Anterior cingulate cortex (tissue), 58 donors: ENCODE measurements around the gene SPATA13.
A peak's percentile ranks its signal among the peaks of the same experiment; 100 is the strongest.

Experiments used
- DNase-seq, 58 donors: peaks; one replicate each; lab custom pipeline; 2025; lab: John Stamatoyannopoulos, UW

SPATA13 gene

GRCh38 chr13:24162604-24163003, 2.1 kb downstream of the SPATA13 start:
- DNase-seq, result no peak

- DNase-seq, result no peak
These were observed 5.2 kb downstream of the SPATA13 start for GRCh38 chr13:24165746-24166145.

GRCh38 chr13:24166561-24166960, 6.0 kb downstream of the SPATA13 start:
- DNase-seq, result no peak

- DNase-seq, result no peak
These were observed 7.3 kb downstream of the SPATA13 start for GRCh38 chr13:24167666-24168391.

GRCh38 chr13:24168392-24168750, 7.9 kb downstream of the SPATA13 start:
- DNase-seq, result peak in 1 of 58 donors; percentile 25

- DNase-seq, result peak in 1 of 58 donors; percentile 18
These were observed 8.5 kb downstream of the SPATA13 start for GRCh38 chr13:24168979-24169378.

GRCh38 chr13:24172071-24172470, 11.6 kb downstream of the SPATA13 start:
- DNase-seq, result no peak

- DNase-seq, result no peak
These were observed 13.3 kb downstream of the SPATA13 start for GRCh38 chr13:24173795-24174194.

- no peak for DNase-seq
These were observed 15.3 kb downstream of the SPATA13 start for GRCh38 chr13:24175847-24176246.

GRCh38 chr13:24176351-24177101, 16.0 kb downstream of the SPATA13 start:
- DNase-seq, result peak in 16 of 58 donors; percentile 6 to 67 (median 22)

GRCh38 chr13:24178847-24179485, 18.4 kb downstream of the SPATA13 start:
- no peak for DNase-seq

GRCh38 chr13:24179486-24179850, 18.9 kb downstream of the SPATA13 start:
- no peak for DNase-seq

GRCh38 chr13:24180750-24181377, 20.3 kb downstream of the SPATA13 start:
- no peak for DNase-seq

- no peak for DNase-seq
These were observed 21.6 kb downstream of the SPATA13 start for GRCh38 chr13:24181991-24182702.

GRCh38 chr13:24182703-24183081, 22.2 kb downstream of the SPATA13 start:
- no peak for DNase-seq

GRCh38 chr13:24183741-24184182, 23.2 kb downstream of the SPATA13 start:
- no peak for DNase-seq

GRCh38 chr13:24184265-24184841, 23.8 kb downstream of the SPATA13 start:
- no peak for DNase-seq

- DNase-seq, result no peak
These were observed 24.4 kb downstream of the SPATA13 start for GRCh38 chr13:24184882-24185281.

- DNase-seq, result no peak
These were observed 25.2 kb downstream of the SPATA13 start for GRCh38 chr13:24185591-24186232.

- no peak for DNase-seq
These were observed 26.7 kb downstream of the SPATA13 start for GRCh38 chr13:24187185-24187584.
